HG02840 (cell line): Measurements from ENCODE around the gene EXOSC7.
"Not testable (repeated sequence)": the region's sequence is repeated elsewhere in the genome, so short reads cannot be mapped to it uniquely, and the experiment has no call there.

ENCODE experiments used
- ATAC-seq: cut with Tn5 transposase; IDR thresholded peaks from one replicate; pipeline ENCODE4 v1.9.1; 2021; ENCODE audit warnings: mild to moderate bottlenecking, moderate library complexity, moderate number of reproducible peaks; ENCODE audit not compliant: unreplicated experiment, low FRiP score

The EXOSC7 gene

GRCh38 chr3:44976002-44976815 is at the start of gene EXOSC7, which contains the start of gene ZDHHC3:
TSS of gene EXOSC7 (plus strand) at chr3:44976244. CDS start at chr3:44976278, 34 bp downstream.
TSS of gene ZDHHC3 (minus strand) at chr3:44976174. CDS start at chr3:44959436, 16,738 bp downstream.
- peak; percentile 90 for ATAC-seq

GRCh38 chr3:44926921-44927320 is 49.1 kb upstream of the EXOSC7 start:
- no peak for ATAC-seq

- ATAC-seq: no peak
These were observed 48.7 kb upstream of the EXOSC7 start for GRCh38 chr3:44927371-44927770.

GRCh38 chr3:44929782-44930181 is 46.3 kb upstream of the EXOSC7 start:
- no peak for ATAC-seq

- no peak for ATAC-seq
These were observed 45.1 kb upstream of the EXOSC7 start for GRCh38 chr3:44930911-44931310.

- ATAC-seq: no peak
These were observed 44.3 kb upstream of the EXOSC7 start for GRCh38 chr3:44931791-44932190.

- ATAC-seq: no peak
These were observed 43.8 kb upstream of the EXOSC7 start for GRCh38 chr3:44932271-44932670.

GRCh38 chr3:44932986-44933944 is 42.8 kb upstream of the EXOSC7 start:
- no peak for ATAC-seq

- ATAC-seq: no peak
These were observed 36.4 kb upstream of the EXOSC7 start for GRCh38 chr3:44939581-44940036.

GRCh38 chr3:44942202-44942921 is 33.7 kb upstream of the EXOSC7 start:
- ATAC-seq: no peak

GRCh38 chr3:44948239-44948638 is 27.8 kb upstream of the EXOSC7 start:
- ATAC-seq: no peak

- ATAC-seq: not testable (repeated sequence)
These were observed 26.3 kb upstream of the EXOSC7 start for GRCh38 chr3:44949770-44950169.

GRCh38 chr3:44950275-44950734 is 25.7 kb upstream of the EXOSC7 start:
- ATAC-seq: no peak

- ATAC-seq: no peak
These were observed 23.4 kb upstream of the EXOSC7 start for GRCh38 chr3:44952689-44953088.

- ATAC-seq: no peak
These were observed 21.7 kb upstream of the EXOSC7 start for GRCh38 chr3:44954304-44954703.

GRCh38 chr3:44954962-44955361 is 21.1 kb upstream of the EXOSC7 start:
- no peak for ATAC-seq

GRCh38 chr3:44955917-44956316 is 20.1 kb upstream of the EXOSC7 start:
- ATAC-seq: no peak

GRCh38 chr3:44957986-44958385 is 18.1 kb upstream of the EXOSC7 start:
- no peak for ATAC-seq

GRCh38 chr3:44958386-44958785 is 17.7 kb upstream of the EXOSC7 start:
- ATAC-seq: no peak

GRCh38 chr3:44960387-44961026 is 15.5 kb upstream of the EXOSC7 start:
- ATAC-seq: no peak
